Hematopoietic multipotent progenitor cell (in vitro differentiated cells): ENCODE results near the gene SLC7A1. TPM values are rescaled to one million over a fixed set of nuclear protein-coding genes. Genes with fewer than 3 reads are reported as not detected.

ENCODE experiments used
- DNase-seq, 3 donors: peaks; one replicate each; pipeline ENCODE4 v3.0.0-alpha.2; 2011 to 2015; ENCODE audit warnings: low read depth in 2 of 3, low spot score in 2 of 3
- total RNA-seq: library from RNA; depleted of rRNA; stranded (reverse); fragments of >200 nt; gene quantifications from one replicate; pipeline ENCODE4 v1.2.3, GENCODE V29; 2012

The SLC7A1 gene
- total RNA-seq, 1 donor, result 17.2 TPM

GRCh38 chr13:29496241-29496712 lies 99.2 kb downstream of the SLC7A1 start:
- DNase-seq, result peak in 2 of 3 donors; percentile 44 to 73

DNA sequence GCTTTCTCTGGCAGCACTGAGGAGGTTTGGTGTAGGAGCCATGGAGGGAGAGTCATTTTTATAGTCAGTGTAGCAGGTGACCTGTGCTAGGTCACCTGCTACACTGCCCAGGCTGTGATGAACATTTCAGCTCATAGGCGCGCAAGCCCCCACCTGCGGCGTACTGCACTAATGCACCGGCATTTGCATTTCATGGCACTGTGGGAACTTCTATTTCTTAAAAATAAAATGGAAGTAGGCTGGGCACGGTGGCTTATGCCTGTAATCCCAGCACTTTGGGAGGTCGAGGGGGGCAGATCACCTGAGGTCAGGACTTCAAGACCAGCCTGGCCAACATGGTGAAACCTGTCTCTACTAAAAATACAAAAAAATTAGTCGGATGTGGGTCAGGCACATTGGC lies 101.0 kb downstream of the SLC7A1 start:
- DNase-seq, result no peak

DNA sequence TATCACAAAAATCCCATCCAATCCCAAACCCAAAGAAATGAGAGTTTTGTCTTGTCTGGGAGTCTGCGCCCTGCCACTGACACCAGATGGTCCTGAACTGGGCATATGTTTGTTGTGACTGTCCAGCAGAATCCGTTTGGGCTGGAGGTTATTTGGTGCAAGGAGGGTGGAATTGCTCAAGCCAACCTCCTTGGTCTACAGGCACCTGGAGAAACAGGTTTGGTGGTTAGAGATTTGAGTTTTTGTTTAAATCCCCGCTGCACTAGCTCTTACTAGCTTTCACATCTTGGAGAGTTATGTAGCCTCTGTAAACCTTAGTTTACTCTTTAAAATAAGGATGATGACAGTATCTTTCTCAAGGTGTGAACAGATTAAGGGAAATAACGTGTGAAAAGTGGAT lies 101.7 kb downstream of the SLC7A1 start:
- DNase-seq, result no peak

GRCh38 chr13:29491248-29491647 lies 104.2 kb downstream of the SLC7A1 start:
- no peak for DNase-seq

GRCh38 chr13:29490561-29490885 lies 105.0 kb downstream of the SLC7A1 start:
- DNase-seq, result no peak

DNA sequence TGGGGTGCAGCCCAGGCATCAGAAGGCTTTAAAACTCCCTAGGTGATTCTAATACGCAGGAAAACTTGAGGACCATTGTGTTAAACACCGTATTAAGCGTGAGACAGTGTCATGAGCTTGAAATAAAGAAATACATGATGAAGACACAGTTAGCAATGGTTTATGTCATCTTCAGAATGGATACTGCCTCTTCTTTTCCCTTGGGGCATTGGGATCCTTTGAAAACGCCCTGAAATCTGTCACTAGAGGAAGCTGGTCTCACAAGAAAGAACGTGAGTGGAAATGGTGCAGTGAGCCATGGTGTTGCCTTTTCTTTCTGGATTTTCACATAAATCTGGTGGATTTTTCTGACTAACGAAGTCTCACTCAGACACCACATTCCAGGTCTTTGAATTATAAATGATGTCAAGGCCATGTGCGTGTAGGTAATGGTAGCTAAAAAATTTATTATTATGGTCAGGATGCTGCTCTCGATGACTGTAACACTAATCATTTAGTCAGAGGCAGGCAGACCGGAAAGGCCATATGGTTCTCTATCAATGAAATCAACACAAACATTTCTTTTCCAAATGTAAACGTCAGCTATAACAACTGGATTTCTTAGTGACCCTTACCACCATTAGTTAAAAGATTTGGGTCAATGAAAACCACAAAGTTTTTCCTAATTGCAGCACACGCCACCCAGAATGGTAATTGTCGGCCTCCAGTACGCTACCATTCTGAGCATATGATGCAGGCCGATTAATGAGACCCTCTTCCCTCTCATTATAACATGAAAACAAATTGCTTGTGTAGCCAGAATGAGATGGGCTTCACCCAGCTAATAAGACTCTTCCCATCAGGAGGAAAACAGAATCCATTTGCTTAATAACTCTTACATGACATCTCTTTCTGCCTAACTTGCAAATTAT lies 105.6 kb downstream of the SLC7A1 start:
- DNase-seq, result no peak

- no peak for DNase-seq
Measured at GRCh38 chr13:29487466-29488454, 107.7 kb downstream of the SLC7A1 start.

- no peak for DNase-seq
Measured at GRCh38 chr13:29486551-29486950, 108.9 kb downstream of the SLC7A1 start.

- DNase-seq, result no peak
Measured at GRCh38 chr13:29484796-29485195, 110.7 kb downstream of the SLC7A1 start.

GRCh38 chr13:29484236-29484635 lies 111.3 kb downstream of the SLC7A1 start:
- DNase-seq, result no peak

GRCh38 chr13:29483623-29484022 lies 111.9 kb downstream of the SLC7A1 start:
- no peak for DNase-seq

GRCh38 chr13:29483211-29483610 lies 112.3 kb downstream of the SLC7A1 start:
- DNase-seq, result no peak

DNA sequence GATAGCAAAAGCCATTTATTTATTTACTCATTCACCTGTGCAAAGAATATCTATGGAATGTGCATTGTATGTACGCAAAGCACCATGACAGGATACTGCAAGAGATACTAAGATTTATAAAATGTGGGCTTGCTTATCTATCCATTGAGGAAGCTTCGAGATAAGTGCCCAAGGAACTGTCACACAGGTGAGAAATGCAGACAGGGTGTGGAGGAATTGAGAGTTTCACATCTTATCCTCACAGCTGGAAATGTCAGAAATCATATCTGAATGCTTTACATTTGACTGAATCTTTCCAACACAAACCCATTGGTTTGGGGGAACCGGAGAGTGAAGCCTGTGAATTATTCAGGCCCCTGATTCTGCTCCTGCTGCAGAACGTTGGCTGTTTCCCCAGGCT lies 113.0 kb downstream of the SLC7A1 start:
- no peak for DNase-seq

DNA sequence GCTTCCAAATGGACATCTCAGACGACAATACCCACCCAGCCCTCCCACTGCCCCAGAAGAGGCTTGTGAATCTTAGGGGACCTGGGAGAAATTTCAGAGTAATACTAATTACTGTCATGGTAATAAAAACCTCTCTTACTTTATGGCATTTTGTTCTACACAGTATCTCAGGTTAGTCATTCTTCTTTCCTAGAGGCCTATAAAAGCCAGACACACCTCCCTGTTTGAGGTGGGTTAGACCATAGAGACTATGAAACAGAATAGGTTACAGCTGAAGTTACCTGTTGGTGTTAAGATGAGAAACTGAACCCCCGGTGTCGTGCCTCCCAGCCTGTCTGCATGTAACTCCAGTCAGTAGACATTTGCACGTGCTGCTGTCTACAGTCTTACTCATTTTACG lies 113.9 kb downstream of the SLC7A1 start:
- no peak for DNase-seq

DNA sequence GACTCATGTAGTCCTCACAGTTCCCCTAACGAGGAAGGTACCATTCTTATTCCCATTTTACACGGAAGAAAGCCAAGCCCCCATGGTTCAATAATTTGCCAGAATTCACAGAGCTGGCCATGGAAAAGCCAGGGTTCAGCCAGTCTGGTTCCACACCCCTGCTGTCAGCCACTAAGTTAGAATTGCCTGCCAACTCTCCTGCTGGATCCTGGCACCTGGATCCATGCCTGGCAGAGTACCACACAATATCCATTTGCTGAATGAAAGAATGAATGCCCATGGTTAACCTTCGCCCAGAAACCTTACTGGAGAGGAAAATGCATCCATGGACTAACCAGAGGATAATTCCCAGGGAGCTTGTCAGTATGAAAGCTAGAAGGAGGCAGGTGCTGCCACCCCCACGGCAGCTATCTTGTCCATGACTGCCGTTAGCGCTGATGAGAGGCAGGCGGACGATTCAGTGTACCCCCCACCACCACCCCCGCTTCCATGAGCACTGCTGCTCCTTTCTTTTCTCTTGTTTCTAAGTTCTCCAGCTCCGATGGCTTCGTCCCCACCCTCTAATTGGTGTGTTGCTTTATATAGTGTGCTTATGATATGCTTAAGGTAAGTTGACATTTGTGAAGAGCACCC lies 114.5 kb downstream of the SLC7A1 start:
- no peak for DNase-seq

- no peak for DNase-seq
Measured at GRCh38 chr13:29479716-29480492, 115.6 kb downstream of the SLC7A1 start.

DNA sequence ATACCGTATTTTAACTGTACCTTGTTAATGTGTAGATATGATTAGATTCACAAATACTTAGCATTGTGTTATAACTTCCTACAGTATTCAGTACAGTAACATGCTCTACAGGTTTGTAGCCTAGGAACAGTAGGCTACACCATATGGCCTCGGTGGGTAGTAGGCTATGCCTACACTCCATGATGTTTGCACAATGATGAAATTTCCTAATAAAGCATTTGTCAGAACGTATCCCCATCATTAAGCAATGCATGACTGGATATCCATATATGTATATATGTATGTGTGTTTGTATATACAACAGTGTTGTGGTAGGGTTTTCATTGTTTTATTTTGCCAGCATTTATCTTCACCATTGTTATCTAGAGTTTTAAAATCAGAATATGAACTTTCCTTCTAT lies 119.4 kb downstream of the SLC7A1 start:
- no peak for DNase-seq

DNA sequence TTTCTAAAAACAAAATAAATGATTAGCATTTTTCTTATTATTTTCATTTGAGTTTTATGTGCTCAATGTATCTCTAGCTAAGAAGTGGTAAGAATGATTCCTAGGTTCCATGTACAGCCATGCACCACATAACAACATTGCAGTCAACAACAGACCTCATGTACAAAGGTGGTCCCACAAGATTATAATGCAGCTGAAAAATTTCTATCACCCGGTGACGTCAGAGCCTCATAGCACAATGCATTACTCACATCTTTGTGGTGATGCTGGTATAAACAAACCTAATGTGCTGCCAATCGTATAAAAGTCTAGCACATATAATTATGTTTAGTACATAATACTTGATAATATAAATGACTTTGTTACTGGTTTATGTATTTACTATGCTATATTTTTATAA lies 120.5 kb downstream of the SLC7A1 start:
- no peak for DNase-seq

GRCh38 chr13:29473166-29473565 lies 122.3 kb downstream of the SLC7A1 start:
- no peak for DNase-seq

DNA sequence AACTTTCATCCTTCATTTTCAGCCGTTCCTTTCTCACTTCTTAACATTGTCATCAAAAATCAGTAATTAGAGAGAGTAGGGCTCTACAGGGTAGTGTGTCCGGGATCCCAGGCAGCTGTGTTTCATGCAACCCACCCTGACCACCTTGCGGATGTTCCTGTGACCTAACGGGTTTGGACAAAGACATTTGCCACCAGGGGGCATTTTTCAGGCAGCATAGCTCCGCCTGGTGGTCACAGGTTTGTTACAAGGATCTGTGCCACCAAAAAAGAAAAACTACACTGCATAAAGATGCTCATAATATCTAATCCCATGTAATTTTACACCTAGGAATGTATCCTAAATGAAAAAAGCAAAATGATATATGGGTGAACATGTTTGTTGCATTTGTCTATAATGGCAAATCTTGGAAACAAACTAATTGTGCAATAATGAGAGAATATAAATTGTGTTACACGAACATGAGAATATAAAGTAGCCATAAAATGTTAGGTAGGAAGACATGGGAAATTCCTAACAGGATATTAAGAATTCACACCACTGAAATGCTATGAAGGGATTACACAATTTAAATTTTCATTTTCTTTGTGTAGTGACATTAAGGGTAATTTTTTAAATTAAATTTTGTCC lies 123.0 kb downstream of the SLC7A1 start:
- peak in 2 of 3 donors; percentile 57 to 73 for DNase-seq
